ENCODE data around the gene ATN1. TPM values are rescaled to one million over a fixed set of nuclear protein-coding genes. Genes with fewer than 3 reads are reported as not detected.
A peak's percentile ranks its signal among the peaks of the same experiment; 100 is the strongest.

ATN1 gene
- total RNA-seq, 1 experiment from 2014 or later = 144 TPM

- H3K4me1 ChIP-seq (ENCODE audit: insufficient read depth, low read length, poor library complexity, severe bottlenecking) = peaks cover 36% of the 10 kb centered on the region
- CTCF ChIA-PET = no interaction called here
- H3K4me3 ChIP-seq (ENCODE audit: low read depth, low read length, poor library complexity, severe bottlenecking) = no peak overlapping the region
- peak overlapping the region; percentile 47 for H3K27ac ChIP-seq (ENCODE audit: low read depth, low read length, poor library complexity, severe bottlenecking)
- H3K27me3 ChIP-seq (replicated peaks; ENCODE audit: insufficient read depth, low read depth, low read length, poor library complexity) = no peaks in the 10 kb centered on the region
- no peak for DNase-seq (ENCODE audit: low spot score)
- BruUV-seq (replicated peaks) = no TSS peak
- no peak for TF ChIP-seq EZH2 (IDR thresholded peaks at IDR 0.05; ENCODE audit: borderline replicate concordance, low read depth, low read length, poor library complexity, severe bottlenecking)
- no peak for TF ChIP-seq CTCF (conservative IDR thresholded peaks at IDR 0.05; ENCODE audit: low read depth, low read length)
- H3K36me3 ChIP-seq (ENCODE audit: insufficient read depth, low read length, poor library complexity, severe bottlenecking) = no peaks in the 10 kb centered on the region
- POLR2A ChIA-PET (ENCODE audit: low non-redundant PET) = no interaction called here
- H3K9me3 ChIP-seq (ENCODE audit: low read depth, low read length, poor library complexity, severe bottlenecking) = no peaks in the 10 kb centered on the region
- intact Hi-C loops (cut with micrococcal nuclease; ENCODE audit: unreplicated experiment) = no loop called here
Observed at GRCh38 chr12:6958609-6959057, 30.9 kb downstream of the ATN1 start.

- Histone ChIP-seq H3K4me3 (ENCODE audit: low read depth, low read length, poor library complexity, severe bottlenecking) (no peak overlapping the region), H3K9me3 (ENCODE audit: low read depth, low read length, poor library complexity, severe bottlenecking) (no peaks in the 10 kb centered on the region), H3K36me3 (ENCODE audit: insufficient read depth, low read length, poor library complexity, severe bottlenecking) (no peaks in the 10 kb centered on the region), H3K27me3 (replicated peaks; ENCODE audit: insufficient read depth, low read depth, low read length, poor library complexity) (no peaks in the 10 kb centered on the region), H3K27ac (ENCODE audit: low read depth, low read length, poor library complexity, severe bottlenecking) (peak overlapping the region; percentile 47), H3K4me1 (ENCODE audit: insufficient read depth, low read length, poor library complexity, severe bottlenecking) (peaks cover 35% of the 10 kb centered on the region)
- CTCF ChIA-PET = no interaction called here
- intact Hi-C loops (cut with micrococcal nuclease; ENCODE audit: unreplicated experiment) = no loop called here
- POLR2A ChIA-PET (ENCODE audit: low non-redundant PET) = interaction anchor here (0.9 kb wide), 1 partner anchor 12 kb away, joined by 3 read pairs; no protein-coding TSS in a partner anchor
- TF ChIP-seq EZH2 (IDR thresholded peaks at IDR 0.05; ENCODE audit: borderline replicate concordance, low read depth, low read length, poor library complexity, severe bottlenecking) (no peak), CTCF (conservative IDR thresholded peaks at IDR 0.05; ENCODE audit: low read depth, low read length) (no peak)
- DNase-seq (ENCODE audit: low spot score) = no peak
- BruUV-seq (replicated peaks) = no TSS peak
Observed at GRCh38 chr12:6959058-6959804, 31.5 kb downstream of the ATN1 start.

- BruUV-seq (replicated peaks) = no TSS peak
- DNase-seq (ENCODE audit: low spot score) = no peak
- Histone ChIP-seq H3K4me3 (ENCODE audit: low read depth, low read length, poor library complexity, severe bottlenecking) (no peak overlapping the region), H3K9me3 (ENCODE audit: low read depth, low read length, poor library complexity, severe bottlenecking) (no peaks in the 10 kb centered on the region), H3K27me3 (replicated peaks; ENCODE audit: insufficient read depth, low read depth, low read length, poor library complexity) (no peaks in the 10 kb centered on the region), H3K4me1 (ENCODE audit: insufficient read depth, low read length, poor library complexity, severe bottlenecking) (peaks cover 38% of the 10 kb centered on the region), H3K27ac (ENCODE audit: low read depth, low read length, poor library complexity, severe bottlenecking) (peak overlapping the region; percentile 96), H3K36me3 (ENCODE audit: insufficient read depth, low read length, poor library complexity, severe bottlenecking) (peaks cover 6% of the 10 kb centered on the region)
- intact Hi-C loops (cut with micrococcal nuclease; ENCODE audit: unreplicated experiment) = loop anchor here (10.0 kb wide), 1 partner anchor 195 kb away; the partner anchor contains the start of gene PTMS
- POLR2A ChIA-PET (ENCODE audit: low non-redundant PET) = interaction anchor here (0.6 to 2.5 kb wide), 3 partner anchors 13 to 1877 kb away, joined by 3 to 19 read pairs (median 3); partner anchors contain the start of genes C12orf57 and RNU7-1
- TF ChIP-seq EZH2 (IDR thresholded peaks at IDR 0.05; ENCODE audit: borderline replicate concordance, low read depth, low read length, poor library complexity, severe bottlenecking) (no peak), CTCF (conservative IDR thresholded peaks at IDR 0.05; ENCODE audit: low read depth, low read length) (no peak)
- CTCF ChIA-PET = no interaction called here
Observed at GRCh38 chr12:6959805-6960592, 32.2 kb downstream of the ATN1 start.

Data from A673 (cell line).